CD14-positive monocyte (primary cell): ENCODE results near the gene GREM2. TPM values are rescaled to one million over a fixed set of nuclear protein-coding genes. Genes with fewer than 3 reads are reported as not detected.

Experiments
- DNase-seq, 3 donors: peaks; one replicate each; pipeline ENCODE4 v3.0.0-alpha.2; 2011 to 2022
- H2AFZ ChIP-seq: 2 replicates; pipeline ENCODE4 v1.6.0; 2012; ENCODE audit warnings: mild to moderate bottlenecking, low read depth, low read length, inconsistent platforms; ENCODE audit not compliant: insufficient read depth, poor library complexity, severe bottlenecking
- H3K27ac ChIP-seq, 2 donors: 1 replicate in 1 of 2; 2 replicates in 1 of 2; pipeline ENCODE4 v1.5.1; 2012 to 2013; ENCODE audit warnings: low read length in 2 of 2, control low read depth in 1 of 2, inconsistent platforms in 1 of 2, low read depth in 1 of 2, mild to moderate bottlenecking in 1 of 2
- H3K27me3 ChIP-seq, 2 donors: one replicate each; pipeline versions ENCODE4 v1.6.0 to v1.6.1; 2011 to 2013; ENCODE audit warnings: low read length in 2 of 2; ENCODE audit not compliant: control insufficient read depth in 2 of 2, insufficient read depth in 2 of 2
- H3K36me3 ChIP-seq, 2 donors: replicated peaks in 1 of 2; 1 replicate in 1 of 2; 2 replicates in 1 of 2; pipeline versions ENCODE4 v1.5.1 to v1.6.1; 2012 to 2013; ENCODE audit warnings: low read length in 2 of 2, control low read depth in 1 of 2, inconsistent platforms in 1 of 2, mild to moderate bottlenecking in 1 of 2; ENCODE audit not compliant: insufficient read depth in 2 of 2, control insufficient read depth in 1 of 2
- H3K4me1 ChIP-seq, 2 donors: 1 replicate in 1 of 2; 2 replicates in 1 of 2; pipeline versions ENCODE4 v1.5.1 to v1.6.1; 2012 to 2013; ENCODE audit warnings: low read length in 2 of 2, control low read depth in 1 of 2, inconsistent platforms in 1 of 2, mild to moderate bottlenecking in 1 of 2, moderate library complexity in 1 of 2; ENCODE audit not compliant: insufficient read depth in 2 of 2, control insufficient read depth in 1 of 2
- H3K4me2 ChIP-seq: replicated peaks from 2 replicates; pipeline ENCODE3; 2012; ENCODE audit warnings: low read length, moderate library complexity, mild to moderate bottlenecking; ENCODE audit not compliant: poor library complexity, severe bottlenecking; ENCODE audit errors: extremely low read depth
- H3K4me3 ChIP-seq, 3 experiments: fragments of 200-600 bp in 1 of 3; sonication (generic) in 1 of 3; replicated peaks in 1 of 3; 1 replicate in 2 of 3; 2 replicates in 1 of 3; pipeline ENCODE4 v1.5.1; 2011 to 2013; ENCODE audit warnings: low read length in 3 of 3, mild to moderate bottlenecking in 3 of 3, control low read depth in 2 of 3, low read depth in 2 of 3, inconsistent platforms in 1 of 3, moderate library complexity in 1 of 3
- H3K79me2 ChIP-seq: 2 replicates; pipeline ENCODE4 v1.6.0; 2012; ENCODE audit warnings: mild to moderate bottlenecking, control low read depth, inconsistent platforms, low read length, moderate library complexity; ENCODE audit not compliant: insufficient read depth
- H3K9ac ChIP-seq: 2 replicates; pipeline ENCODE4 v1.6.0; 2017; ENCODE audit warnings: low read length, mild to moderate bottlenecking; ENCODE audit not compliant: insufficient read depth, poor library complexity, severe bottlenecking
- H3K9me3 ChIP-seq, 2 donors: replicated peaks in 1 of 2; 1 replicate in 1 of 2; 2 replicates in 1 of 2; pipeline versions ENCODE4 v1.5.1 to v1.6.1; 2012 to 2013; ENCODE audit warnings: low read length in 2 of 2, control low read depth in 1 of 2; ENCODE audit not compliant: control insufficient read depth in 1 of 2, insufficient read depth in 1 of 2
- H4K20me1 ChIP-seq: 2 replicates; pipeline ENCODE4 v1.6.0; 2012; ENCODE audit warnings: mild to moderate bottlenecking, low read length, control low read depth, moderate library complexity; ENCODE audit not compliant: insufficient read depth
- H3K27ac Mint-ChIP-seq, 7 donors: one replicate each; pipeline ENCODE4 v1.8.0; 2020; ENCODE audit warnings: mild to moderate bottlenecking in 7 of 7, mixed read lengths in 7 of 7, moderate library complexity in 6 of 7, inconsistent platforms in 2 of 7
- H3K27me3 Mint-ChIP-seq, 3 donors: one replicate each; pipeline ENCODE4 v1.8.0; 2021 to 2022; ENCODE audit warnings: low read depth in 3 of 3, mild to moderate bottlenecking in 3 of 3, mixed read lengths in 3 of 3, moderate library complexity in 3 of 3, inconsistent platforms in 1 of 3
- H3K36me3 Mint-ChIP-seq, 2 donors: one replicate each; pipeline ENCODE4 v1.8.0; 2020; ENCODE audit warnings: mixed read lengths in 2 of 2, inconsistent platforms in 1 of 2, mild to moderate bottlenecking in 1 of 2
- H3K4me1 Mint-ChIP-seq: one replicate; pipeline ENCODE4 v1.8.0; 2020; ENCODE audit warnings: mild to moderate bottlenecking, mixed read lengths
- H3K4me3 Mint-ChIP-seq, 2 donors: one replicate each; pipeline ENCODE4 v1.8.0; 2020; ENCODE audit warnings: mild to moderate bottlenecking in 2 of 2, mixed read lengths in 2 of 2, moderate library complexity in 1 of 2
- H3K9me3 Mint-ChIP-seq, 7 donors: one replicate each; pipeline ENCODE4 v1.8.0; 2020 to 2022; ENCODE audit warnings: mixed read lengths in 7 of 7, mild to moderate bottlenecking in 6 of 7, moderate library complexity in 6 of 7, inconsistent platforms in 2 of 7
- WGBS: methylation state at CpG from one replicate; pipeline ENCODE4 v1.1.5; 2013; ENCODE audit warnings: missing lambda C conversion rate; ENCODE audit not compliant: insufficient coverage; 5-methylcytosine and 5-hydroxymethylcytosine counted together
- intact Hi-C, 2 donors: fragments of 100-400 bp; cut with micrococcal nuclease; formaldehyde crosslinking; loops; one replicate each; pipeline versions ENCODE4 v1.15.0 to v1.15.1; 2023
- polyA plus RNA-seq, 3 donors: library from polyadenylated mRNA; depleted of rRNA in 1 of 3; unstranded in 2 of 3; stranded (reverse) in 1 of 3; fragments of 300-500 nt in 2 of 3; fragments of >200 nt in 1 of 3; fragmentation: Illumina TruSeq in 2 of 3; gene quantifications; 1 replicate in 2 of 3; 2 replicates in 1 of 3; pipeline ENCODE4 v1.2.3, GENCODE V29; 2012 to 2021
- small RNA-seq: library from RNA; depleted of rRNA; stranded (forward); fragments of <200 nt; gene quantifications from one replicate; pipeline ENCODE3, GENCODE V24; 2012; ENCODE audit warnings: low read depth; ENCODE audit not compliant: insufficient read length
- TF ChIP-seq, protein P1 (sequence below): fragments of 200-600 bp; IDR thresholded peaks from one replicate; pipeline ENCODE4 v1.8.0; 2022; ENCODE audit warnings: antibody characterized with exemption, mild to moderate bottlenecking

GREM2 gene
- polyA plus RNA-seq, 3 donors = not detected

GRCh38 chr1:240445369-240445768 is 166.6 kb downstream of the GREM2 start:
- Histone ChIP-seq H3K9me3 (no peaks in the 10 kb centered on the region), H3K27ac (no peak overlapping the region), H3K4me2 (no peak overlapping the region), H3K27me3 (no peaks in the 10 kb centered on the region), H3K4me3 (no peak overlapping the region), H3K4me1 (no peaks in the 10 kb centered on the region), H3K9ac (no peak overlapping the region), H3K79me2 (no peaks in the 10 kb centered on the region), H3K36me3 (no peaks in the 10 kb centered on the region), H2AFZ (no peak overlapping the region), H4K20me1 (no peaks in the 10 kb centered on the region)
- Mint-ChIP-seq H3K4me1 (no peaks in the 10 kb centered on the region), H3K27me3 (peaks cover 0 to 2% (median 2%) of the 10 kb centered on the region in 3 donors), H3K36me3 (no peaks in the 10 kb centered on the region), H3K9me3 (peaks cover 0 to 6% (median 2%) of the 10 kb centered on the region in 7 donors), H3K27ac (no peak overlapping the region), H3K4me3 (no peak overlapping the region)
- intact Hi-C loops = no loop called here
- TF ChIP-seq, protein P1, sequence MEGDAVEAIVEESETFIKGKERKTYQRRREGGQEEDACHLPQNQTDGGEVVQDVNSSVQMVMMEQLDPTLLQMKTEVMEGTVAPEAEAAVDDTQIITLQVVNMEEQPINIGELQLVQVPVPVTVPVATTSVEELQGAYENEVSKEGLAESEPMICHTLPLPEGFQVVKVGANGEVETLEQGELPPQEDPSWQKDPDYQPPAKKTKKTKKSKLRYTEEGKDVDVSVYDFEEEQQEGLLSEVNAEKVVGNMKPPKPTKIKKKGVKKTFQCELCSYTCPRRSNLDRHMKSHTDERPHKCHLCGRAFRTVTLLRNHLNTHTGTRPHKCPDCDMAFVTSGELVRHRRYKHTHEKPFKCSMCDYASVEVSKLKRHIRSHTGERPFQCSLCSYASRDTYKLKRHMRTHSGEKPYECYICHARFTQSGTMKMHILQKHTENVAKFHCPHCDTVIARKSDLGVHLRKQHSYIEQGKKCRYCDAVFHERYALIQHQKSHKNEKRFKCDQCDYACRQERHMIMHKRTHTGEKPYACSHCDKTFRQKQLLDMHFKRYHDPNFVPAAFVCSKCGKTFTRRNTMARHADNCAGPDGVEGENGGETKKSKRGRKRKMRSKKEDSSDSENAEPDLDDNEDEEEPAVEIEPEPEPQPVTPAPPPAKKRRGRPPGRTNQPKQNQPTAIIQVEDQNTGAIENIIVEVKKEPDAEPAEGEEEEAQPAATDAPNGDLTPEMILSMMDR = no peak
- whole genome bisulfite sequencing = 72% methylated on average over 3 of the region's 3 CpGs
- no peak for DNase-seq

DNA sequence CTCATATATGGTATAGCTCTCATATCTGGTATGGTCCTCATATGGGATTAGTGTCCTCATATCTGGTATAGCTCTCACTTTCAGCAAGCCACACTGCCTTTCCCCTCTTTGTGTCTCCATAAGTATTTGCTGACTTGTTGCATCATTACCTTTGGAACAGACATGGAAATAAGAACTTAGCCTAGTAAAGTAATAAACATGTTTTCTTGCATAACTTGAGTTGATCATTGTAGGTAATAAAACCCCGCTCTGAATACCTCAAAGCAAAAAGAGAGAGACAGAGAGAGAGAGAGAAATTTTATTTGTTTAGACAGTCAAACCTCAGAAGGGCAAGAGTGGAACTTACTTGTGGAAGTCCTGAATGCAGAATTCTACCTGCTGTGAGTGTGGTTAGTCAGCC is 170.3 kb downstream of the GREM2 start:
- H3K4me3 Mint-ChIP-seq = no peak overlapping the region
- H3K27me3 ChIP-seq = no peaks in the 10 kb centered on the region
- no peak overlapping the region for H3K4me3 ChIP-seq
- H3K27ac Mint-ChIP-seq = no peak overlapping the region
- H3K27ac ChIP-seq = no peak overlapping the region
- DNase-seq = no peak
- WGBS = no CpG with 5 or more reads among the region's 1 CpG
- H3K4me1 Mint-ChIP-seq = no peaks in the 10 kb centered on the region
- no peak overlapping the region for H3K4me2 ChIP-seq
- H3K27me3 Mint-ChIP-seq = peaks cover 0 to 1% (median 0%) of the 10 kb centered on the region in 3 donors
- no peaks in the 10 kb centered on the region for H3K79me2 ChIP-seq
- intact Hi-C loops = no loop called here
- no peaks in the 10 kb centered on the region for H3K36me3 Mint-ChIP-seq
- TF ChIP-seq, protein P1 = no peak
- peaks cover 0 to 6% (median 0%) of the 10 kb centered on the region in 7 donors for H3K9me3 Mint-ChIP-seq
- H3K9ac ChIP-seq = no peak overlapping the region
- no peaks in the 10 kb centered on the region for H3K4me1 ChIP-seq
- H4K20me1 ChIP-seq = no peaks in the 10 kb centered on the region
- H3K36me3 ChIP-seq = no peaks in the 10 kb centered on the region
- H3K9me3 ChIP-seq = no peaks in the 10 kb centered on the region
- H2AFZ ChIP-seq = no peak overlapping the region

Small RNA genes within 50 kb of the gene (small RNA-seq; reads per million reads assigned to genes)
- gene RNU5F-8P = not detected
